Effector memory CD8-positive, alpha-beta T cell (primary cell): ENCODE results near the gene PRKAR2A.
"Not testable (repeated sequence)": the region's sequence is repeated elsewhere in the genome, so short reads cannot be mapped to it uniquely, and the experiment has no call there.

Experiments used
- ATAC-seq: fragments of 150-1000 bp; cut with Tn5 transposase; replicated peaks from 2 replicates; pipeline ENCODE4 v1.10.0; 2021; ENCODE audit warnings: mild to moderate bottlenecking, moderate library complexity
- DNase-seq, 3 experiments: peaks; one replicate each; pipeline ENCODE4 v3.0.0; 2021
- H3K27ac Mint-ChIP-seq, 2 donors: one replicate each; pipeline ENCODE4 v1.8.0; 2022; ENCODE audit warnings: mild to moderate bottlenecking in 2 of 2, mixed read lengths in 2 of 2, moderate library complexity in 2 of 2
- H3K27me3 Mint-ChIP-seq, 2 donors: one replicate each; pipeline ENCODE4 v1.8.0; 2022; ENCODE audit warnings: mixed read lengths in 2 of 2
- H3K36me3 Mint-ChIP-seq: one replicate; pipeline ENCODE4 v1.8.0; 2022; ENCODE audit warnings: mild to moderate bottlenecking, moderate library complexity, mixed read lengths; ENCODE audit not compliant: insufficient read depth
- H3K4me1 Mint-ChIP-seq, 2 donors: one replicate each; pipeline ENCODE4 v1.8.0; 2022; ENCODE audit warnings: low read depth in 2 of 2, mixed read lengths in 2 of 2
- H3K4me3 Mint-ChIP-seq, 2 donors: one replicate each; pipeline ENCODE4 v1.8.0; 2022; ENCODE audit warnings: mild to moderate bottlenecking in 2 of 2, mixed read lengths in 2 of 2, moderate library complexity in 2 of 2
- H3K9me3 Mint-ChIP-seq, 2 donors: one replicate each; pipeline ENCODE4 v1.8.0; 2022; ENCODE audit warnings: mixed read lengths in 2 of 2

Gene PRKAR2A

GRCh38 chr3:48788544-48789162 lies 59.0 kb downstream of the PRKAR2A start:
- no peak overlapping the region for H3K4me3 Mint-ChIP-seq
- peak; percentile 50 for ATAC-seq
- H3K36me3 Mint-ChIP-seq, result peaks cover 44% of the 10 kb centered on the region
- DNase-seq, result no peak
- peak overlapping the region; percentile 53 to 77 for H3K27ac Mint-ChIP-seq
- no peaks in the 10 kb centered on the region for H3K27me3 Mint-ChIP-seq
- peaks cover 12 to 17% of the 10 kb centered on the region in 2 donors for H3K4me1 Mint-ChIP-seq
- H3K9me3 Mint-ChIP-seq, result no peaks in the 10 kb centered on the region

GRCh38 chr3:48784426-48785120 lies 63.1 kb downstream of the PRKAR2A start:
- H3K36me3 Mint-ChIP-seq, result peaks cover 34% of the 10 kb centered on the region
- H3K4me1 Mint-ChIP-seq, result peaks cover 9 to 13% of the 10 kb centered on the region in 2 donors
- H3K27ac Mint-ChIP-seq, result no peak overlapping the region
- no peaks in the 10 kb centered on the region for H3K9me3 Mint-ChIP-seq
- no peak overlapping the region for H3K4me3 Mint-ChIP-seq
- DNase-seq, result no peak
- H3K27me3 Mint-ChIP-seq, result no peaks in the 10 kb centered on the region
- ATAC-seq, result no peak

GRCh38 chr3:48783304-48783703 lies 64.4 kb downstream of the PRKAR2A start:
- H3K4me1 Mint-ChIP-seq, result peaks cover 2% of the 10 kb centered on the region in 2 donors
- no peak for ATAC-seq

GRCh38 chr3:48782046-48782445 lies 65.6 kb downstream of the PRKAR2A start:
- DNase-seq, result no peak
- H3K4me1 Mint-ChIP-seq, result no peaks in the 10 kb centered on the region
- H3K36me3 Mint-ChIP-seq, result peaks cover 34% of the 10 kb centered on the region
- H3K27me3 Mint-ChIP-seq, result no peaks in the 10 kb centered on the region
- H3K27ac Mint-ChIP-seq, result peak overlapping the region in 1 of 2 donors; percentile 65
- no peaks in the 10 kb centered on the region for H3K9me3 Mint-ChIP-seq
- no peak for ATAC-seq
- no peak overlapping the region for H3K4me3 Mint-ChIP-seq

More at GRCh38 chr3:48783304-48783703, 64.4 kb downstream of the PRKAR2A start:
- H3K27ac Mint-ChIP-seq, result peak overlapping the region in 1 of 2 donors; percentile 65
- H3K27me3 Mint-ChIP-seq, result no peaks in the 10 kb centered on the region
- no peak for DNase-seq
- peaks cover 33% of the 10 kb centered on the region for H3K36me3 Mint-ChIP-seq
- H3K4me3 Mint-ChIP-seq, result no peak overlapping the region
- H3K9me3 Mint-ChIP-seq, result no peaks in the 10 kb centered on the region

GRCh38 chr3:48778565-48778964 lies 69.1 kb downstream of the PRKAR2A start:
- H3K9me3 Mint-ChIP-seq, H3K4me1 Mint-ChIP-seq, H3K4me3 Mint-ChIP-seq, H3K27ac Mint-ChIP-seq, DNase-seq, ATAC-seq, H3K27me3 Mint-ChIP-seq: not testable (repeated sequence)
- peaks cover 47% of the 10 kb centered on the region for H3K36me3 Mint-ChIP-seq

GRCh38 chr3:48776854-48777253 lies 70.8 kb downstream of the PRKAR2A start:
- no peak for DNase-seq
- peak overlapping the region; percentile 53 to 69 for H3K27ac Mint-ChIP-seq
- ATAC-seq, result no peak
- H3K27me3 Mint-ChIP-seq, result no peaks in the 10 kb centered on the region
- H3K36me3 Mint-ChIP-seq, result peaks cover 51% of the 10 kb centered on the region
- H3K4me1 Mint-ChIP-seq, result no peaks in the 10 kb centered on the region
- no peak overlapping the region for H3K4me3 Mint-ChIP-seq
- no peaks in the 10 kb centered on the region for H3K9me3 Mint-ChIP-seq

- Mint-ChIP-seq H3K4me1 (no peaks in the 10 kb centered on the region), H3K27ac (peak overlapping the region in 1 of 2 donors; percentile 1), H3K36me3 (peaks cover 35% of the 10 kb centered on the region), H3K4me3 (no peak overlapping the region), H3K9me3 (no peaks in the 10 kb centered on the region), H3K27me3 (no peaks in the 10 kb centered on the region)
- ATAC-seq (no peak), DNase-seq (no peak)
Observed at GRCh38 chr3:48770192-48770502, 77.5 kb downstream of the PRKAR2A start.

- H3K36me3 Mint-ChIP-seq, result peaks cover 37% of the 10 kb centered on the region
- peak overlapping the region; percentile 36 to 41 for H3K27ac Mint-ChIP-seq
- H3K4me1 Mint-ChIP-seq, result no peaks in the 10 kb centered on the region
- DNase-seq (no peak), ATAC-seq (no peak)
- no peaks in the 10 kb centered on the region for H3K9me3 Mint-ChIP-seq
- H3K27me3 Mint-ChIP-seq, result no peaks in the 10 kb centered on the region
- no peak overlapping the region for H3K4me3 Mint-ChIP-seq
Observed at GRCh38 chr3:48765376-48765775, 82.3 kb downstream of the PRKAR2A start.

GRCh38 chr3:48762816-48763215 lies 84.9 kb downstream of the PRKAR2A start:
- Mint-ChIP-seq H3K36me3 (peaks cover 38% of the 10 kb centered on the region), H3K27ac (no peak overlapping the region), H3K27me3 (no peaks in the 10 kb centered on the region), H3K4me1 (no peaks in the 10 kb centered on the region), H3K4me3 (no peak overlapping the region), H3K9me3 (no peaks in the 10 kb centered on the region)
- ATAC-seq (no peak), DNase-seq (no peak)

- peak overlapping the region in 1 of 2 donors; percentile 20 for H3K27ac Mint-ChIP-seq
- ATAC-seq, H3K4me3 Mint-ChIP-seq, DNase-seq, H3K27me3 Mint-ChIP-seq, H3K4me1 Mint-ChIP-seq, H3K9me3 Mint-ChIP-seq: not testable (repeated sequence)
- H3K36me3 Mint-ChIP-seq, result peaks cover 41% of the 10 kb centered on the region
Observed at GRCh38 chr3:48759991-48760540, 87.6 kb downstream of the PRKAR2A start.

GRCh38 chr3:48759531-48759930 lies 88.1 kb downstream of the PRKAR2A start:
- not testable (repeated sequence) for H3K4me1 Mint-ChIP-seq, H3K27me3 Mint-ChIP-seq, H3K9me3 Mint-ChIP-seq, DNase-seq, H3K4me3 Mint-ChIP-seq, H3K27ac Mint-ChIP-seq, ATAC-seq
- peaks cover 40% of the 10 kb centered on the region for H3K36me3 Mint-ChIP-seq

GRCh38 chr3:48759071-48759470 lies 88.6 kb downstream of the PRKAR2A start:
- no peaks in the 10 kb centered on the region for H3K9me3 Mint-ChIP-seq
- ATAC-seq (no peak), DNase-seq (no peak)
- H3K4me1 Mint-ChIP-seq, result no peaks in the 10 kb centered on the region
- peak overlapping the region in 1 of 2 donors; percentile 65 for H3K27ac Mint-ChIP-seq
- H3K4me3 Mint-ChIP-seq, result no peak overlapping the region
- H3K36me3 Mint-ChIP-seq, result peaks cover 40% of the 10 kb centered on the region
- no peaks in the 10 kb centered on the region for H3K27me3 Mint-ChIP-seq

- ATAC-seq, result no peak
- Mint-ChIP-seq H3K4me3 (no peak overlapping the region), H3K36me3 (peaks cover 50% of the 10 kb centered on the region), H3K4me1 (no peaks in the 10 kb centered on the region), H3K27ac (peak overlapping the region in 1 of 2 donors; percentile 32), H3K27me3 (no peaks in the 10 kb centered on the region), H3K9me3 (no peaks in the 10 kb centered on the region)
- DNase-seq, result no peak
Observed at GRCh38 chr3:48756640-48757039, 91.0 kb downstream of the PRKAR2A start.

GRCh38 chr3:48750856-48751255 lies 96.8 kb downstream of the PRKAR2A start:
- Mint-ChIP-seq H3K4me1 (no peaks in the 10 kb centered on the region), H3K9me3 (no peaks in the 10 kb centered on the region), H3K27me3 (no peaks in the 10 kb centered on the region), H3K36me3 (peaks cover 70% of the 10 kb centered on the region), H3K4me3 (no peak overlapping the region), H3K27ac (no peak overlapping the region)
- no peak for DNase-seq
- no peak for ATAC-seq
